ENCODE data around the gene ZBTB7C.

DNA sequence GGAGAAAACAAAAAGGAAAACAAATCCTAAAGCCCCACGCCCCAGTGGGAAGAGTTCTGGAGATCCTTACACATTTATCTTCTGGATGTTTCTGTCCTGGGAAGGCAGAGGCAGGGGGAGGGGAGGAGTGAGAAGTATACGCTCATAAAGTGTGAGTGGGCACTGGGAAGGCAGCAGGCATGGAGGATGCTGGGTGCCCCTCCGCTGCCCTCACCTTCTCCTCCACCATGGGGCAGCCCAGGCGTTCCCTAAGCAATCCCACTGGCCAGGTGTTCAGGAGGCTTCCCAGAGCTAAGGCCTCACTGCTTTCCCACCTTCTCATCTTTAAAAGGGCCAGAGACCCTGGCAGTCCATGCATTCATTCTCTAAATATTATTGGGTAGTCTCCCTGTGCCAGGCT lies 366.8 kb downstream of the ZBTB7C start:
- no peak for TF ChIP-seq CTCF (conservative IDR thresholded peaks at IDR 0.05; ENCODE audit: low read depth, low read length)
- TF ChIP-seq EZH2 (IDR thresholded peaks at IDR 0.05; ENCODE audit: borderline replicate concordance, low read depth, low read length, poor library complexity, severe bottlenecking) = no peak
